COLO829 (cell line): Measurements from ENCODE around the gene CERS6.

Source experiments
- DNase-seq: peaks from one replicate; pipeline ENCODE4 v3.0.0; 2012; ENCODE audit warnings: low spot score

Gene CERS6

DNA sequence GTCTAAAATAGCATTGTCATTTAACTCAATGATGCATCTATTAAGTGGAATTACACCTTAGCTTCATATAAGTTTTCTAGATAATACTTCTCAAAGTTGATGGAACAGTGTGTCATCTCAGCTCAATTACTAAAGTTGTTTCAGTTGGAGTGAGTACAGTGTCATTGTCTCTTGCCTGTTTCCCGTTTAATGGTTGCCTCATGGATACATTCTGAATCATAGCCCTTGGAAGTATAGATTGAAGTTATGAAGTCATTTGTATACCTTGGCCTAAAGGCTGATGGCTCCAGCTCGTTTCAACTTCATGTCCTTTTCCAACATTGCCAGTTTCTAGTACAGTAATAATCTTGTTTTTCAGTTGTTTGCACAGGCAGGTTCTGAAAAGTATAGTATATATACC is 215.9 kb downstream of the CERS6 start:
- DNase-seq = no peak

DNA sequence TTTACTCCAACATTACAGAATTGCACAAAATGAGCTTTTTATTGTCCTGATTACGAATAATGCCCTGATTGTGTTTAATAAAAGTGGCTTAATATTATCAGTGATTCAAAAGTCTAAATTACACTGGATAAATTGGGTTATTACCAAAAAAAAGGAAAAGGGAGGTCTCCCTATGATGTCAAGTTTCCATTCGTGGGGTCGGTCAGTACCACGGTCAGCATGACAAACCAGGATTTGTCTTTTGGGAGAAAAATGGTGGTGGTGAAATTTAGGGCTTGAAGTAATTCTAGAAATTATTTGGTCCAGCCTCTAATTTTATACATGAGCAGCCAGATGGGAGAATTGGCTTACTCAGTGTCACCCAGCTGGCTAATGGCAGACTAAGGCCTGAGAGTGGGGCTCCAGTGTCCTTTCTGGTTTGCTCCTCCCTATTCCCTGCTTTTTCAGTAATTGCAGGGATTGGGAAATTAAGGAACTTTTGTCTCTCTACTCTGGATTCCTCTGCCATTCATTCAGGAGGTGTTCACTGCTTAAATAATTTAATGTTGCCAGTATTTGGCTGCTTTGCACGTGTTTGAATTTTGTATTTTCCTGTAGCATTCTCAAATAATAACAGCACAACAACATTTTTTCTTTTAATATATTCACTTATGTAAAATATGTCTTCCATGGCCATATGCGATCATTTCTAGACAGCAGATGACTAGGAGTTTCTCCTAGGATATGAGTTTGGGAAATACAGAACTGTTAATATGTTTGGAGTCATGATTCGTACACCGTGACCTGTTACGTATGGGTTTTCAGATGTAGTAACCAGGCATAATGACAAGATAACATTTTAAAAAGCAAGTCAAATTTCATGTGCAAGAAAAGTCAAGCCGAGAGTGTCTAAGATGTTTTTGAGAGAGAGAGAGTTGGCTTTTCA is 217.5 kb downstream of the CERS6 start:
- no peak for DNase-seq

DNA sequence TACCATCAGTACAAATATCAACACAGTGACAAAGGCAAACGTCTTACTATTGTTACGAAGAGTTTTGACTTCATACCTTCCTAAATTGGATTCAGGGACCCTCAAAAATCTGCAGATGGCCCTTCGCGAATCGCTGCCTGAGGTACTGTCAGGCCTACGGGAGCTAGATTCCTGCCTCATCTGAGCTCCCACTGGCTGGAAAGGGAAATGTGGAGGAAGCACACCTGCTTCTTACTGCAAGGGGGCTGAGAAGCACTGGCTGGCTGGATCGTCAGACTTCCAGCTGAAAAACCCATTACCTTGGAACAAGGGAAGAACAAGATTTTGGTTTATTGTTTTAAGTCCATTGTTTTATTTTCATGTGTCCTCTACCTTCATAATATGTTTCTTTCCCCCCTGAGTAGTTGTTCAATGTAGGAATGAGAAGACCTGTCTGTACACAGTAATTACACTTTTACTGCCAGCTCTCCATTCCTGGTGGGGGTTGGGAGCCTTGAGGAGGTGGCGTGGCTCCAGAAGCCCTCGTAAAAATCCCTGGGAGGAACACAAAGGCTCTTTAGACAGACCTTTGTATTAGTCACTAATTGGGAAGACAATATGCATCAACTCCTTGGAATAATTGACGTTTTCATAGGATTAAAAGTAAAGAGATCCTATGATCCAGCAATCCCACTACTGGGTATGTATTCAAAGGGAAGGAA is 222.2 kb downstream of the CERS6 start:
- no peak for DNase-seq

DNA sequence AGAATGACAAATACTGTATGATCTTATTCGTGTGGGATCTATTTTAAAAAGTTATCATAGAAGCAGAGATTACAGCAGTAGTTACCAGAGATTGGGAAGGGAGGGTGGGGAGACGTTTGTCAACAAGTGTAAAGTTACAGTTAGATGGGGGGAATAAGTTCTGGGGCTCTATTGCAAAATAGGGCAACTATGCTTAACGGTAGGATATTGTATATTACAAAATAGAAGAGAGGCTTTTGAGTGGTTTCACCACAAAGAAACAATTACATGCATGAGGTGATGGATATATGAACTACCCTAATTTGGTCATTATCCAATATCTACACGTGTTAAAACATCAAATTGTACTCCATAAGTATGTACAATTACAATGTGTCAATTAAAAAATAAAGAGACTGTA is 223.0 kb downstream of the CERS6 start:
- no peak for DNase-seq

DNA sequence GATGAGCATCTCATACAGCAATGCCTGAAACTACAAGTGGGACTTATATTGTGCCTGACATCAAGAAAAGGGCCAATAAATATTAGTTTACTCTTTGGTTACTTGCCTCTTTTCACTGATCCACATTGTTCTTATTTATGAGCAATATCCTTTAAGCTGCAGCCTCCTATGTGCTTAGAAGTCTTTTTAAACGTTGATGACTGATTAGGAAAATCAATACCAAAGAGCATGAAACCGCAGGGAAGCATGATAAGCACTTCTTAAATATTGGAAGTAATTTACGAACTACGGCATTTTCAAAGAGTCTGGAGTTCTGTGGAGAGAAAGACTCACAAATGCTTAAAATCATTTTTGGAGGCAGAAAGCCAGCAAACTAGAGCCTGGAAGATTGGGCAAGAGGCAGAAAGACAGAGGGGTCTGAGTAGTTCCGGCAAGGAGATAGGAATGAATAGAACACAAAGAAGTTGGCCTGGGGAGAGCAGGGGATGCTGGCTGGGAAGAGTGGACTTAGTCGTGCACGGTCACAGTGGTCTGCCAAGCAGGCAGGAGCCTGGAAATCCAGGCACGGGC is 223.8 kb downstream of the CERS6 start:
- DNase-seq = no peak

DNA sequence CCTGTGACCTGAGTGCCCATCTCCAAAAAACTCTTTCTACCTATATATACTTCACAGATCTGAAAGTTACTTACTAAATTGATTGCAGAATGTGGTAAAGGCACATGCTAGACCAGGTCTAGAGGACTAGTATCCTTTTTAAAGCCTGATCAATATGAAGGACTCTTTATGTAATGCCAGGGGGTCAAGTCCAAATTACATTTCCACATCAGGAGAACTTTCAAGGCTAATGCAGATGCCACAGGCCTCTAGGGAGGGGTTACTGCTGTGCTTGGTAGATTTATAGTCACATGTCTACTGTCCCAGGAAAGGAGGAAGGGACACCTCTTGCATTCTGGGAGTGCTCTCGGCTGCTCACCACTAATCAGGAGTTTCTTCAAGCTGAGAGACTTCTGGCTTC is 227.9 kb downstream of the CERS6 start:
- DNase-seq = no peak

DNA sequence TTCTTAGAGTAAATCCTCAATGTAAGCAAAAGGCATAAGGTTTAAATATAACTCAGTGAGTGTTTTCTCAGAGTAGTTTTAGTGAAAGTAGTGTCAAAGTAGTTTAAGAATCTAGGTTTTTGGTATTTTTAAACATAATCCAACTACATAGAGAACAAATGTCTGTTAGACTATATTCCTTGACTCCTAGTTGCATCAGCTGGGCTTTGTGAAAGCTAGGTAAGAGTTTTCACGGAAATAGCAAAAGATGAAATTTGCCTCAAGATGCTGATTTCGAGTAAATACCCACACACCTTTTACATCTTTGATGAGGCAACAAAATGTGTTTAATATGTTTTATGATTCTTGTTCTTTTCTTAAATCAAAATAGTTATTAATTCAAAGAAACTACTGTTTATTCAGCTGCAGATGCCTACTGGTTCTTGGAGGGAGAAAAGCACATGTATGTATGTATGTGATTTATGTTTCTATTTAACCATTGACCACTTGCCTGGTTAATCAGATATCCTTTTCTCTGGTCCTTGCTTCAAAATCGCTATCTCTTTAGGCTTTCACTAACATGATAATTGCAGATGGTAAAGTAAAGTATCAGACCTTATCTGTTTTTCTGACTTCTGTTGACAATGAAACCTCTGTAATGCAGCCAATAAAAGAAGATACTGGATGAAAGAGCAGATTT is 229.0 kb downstream of the CERS6 start:
- DNase-seq = peak; percentile 33

DNA sequence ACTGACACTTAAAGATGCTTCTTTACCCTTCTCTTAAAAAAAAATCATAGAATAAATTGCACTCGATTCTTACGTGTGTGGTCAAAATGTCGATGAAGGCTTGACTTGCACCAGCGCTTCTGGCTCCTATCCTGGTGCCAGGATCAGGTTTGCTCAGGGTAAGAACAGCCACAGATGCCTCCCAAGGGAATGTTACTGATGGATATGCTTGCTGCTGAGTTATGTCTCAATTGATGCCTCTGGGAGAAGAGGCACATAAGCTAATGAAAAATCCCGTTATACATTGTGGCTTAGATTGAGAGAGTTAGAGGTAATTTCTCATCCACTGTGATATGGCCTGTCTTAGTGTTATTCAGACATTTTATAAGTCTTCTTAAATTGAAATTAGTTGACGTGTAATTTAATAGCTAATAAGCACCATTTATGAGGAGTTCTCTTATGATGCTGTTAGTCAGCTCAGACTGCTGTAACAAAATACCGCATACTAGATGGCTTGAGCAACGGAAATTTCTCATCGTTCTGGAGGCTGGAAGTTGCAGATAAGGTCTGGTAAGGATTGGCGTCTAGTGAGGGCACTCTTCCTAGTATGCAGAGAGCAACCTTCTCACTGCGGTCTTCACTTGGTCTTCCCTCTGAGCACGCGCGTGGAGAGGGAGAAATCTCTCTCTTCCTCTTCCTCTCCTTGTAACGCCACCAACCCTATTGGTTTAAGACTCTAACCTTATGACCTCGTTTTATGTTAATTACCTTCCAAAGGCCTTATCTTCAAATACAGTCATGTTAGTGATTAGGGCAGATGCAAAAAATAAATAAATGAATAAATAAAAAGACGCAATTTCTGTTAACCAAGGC is 229.8 kb downstream of the CERS6 start:
- DNase-seq = no peak

DNA sequence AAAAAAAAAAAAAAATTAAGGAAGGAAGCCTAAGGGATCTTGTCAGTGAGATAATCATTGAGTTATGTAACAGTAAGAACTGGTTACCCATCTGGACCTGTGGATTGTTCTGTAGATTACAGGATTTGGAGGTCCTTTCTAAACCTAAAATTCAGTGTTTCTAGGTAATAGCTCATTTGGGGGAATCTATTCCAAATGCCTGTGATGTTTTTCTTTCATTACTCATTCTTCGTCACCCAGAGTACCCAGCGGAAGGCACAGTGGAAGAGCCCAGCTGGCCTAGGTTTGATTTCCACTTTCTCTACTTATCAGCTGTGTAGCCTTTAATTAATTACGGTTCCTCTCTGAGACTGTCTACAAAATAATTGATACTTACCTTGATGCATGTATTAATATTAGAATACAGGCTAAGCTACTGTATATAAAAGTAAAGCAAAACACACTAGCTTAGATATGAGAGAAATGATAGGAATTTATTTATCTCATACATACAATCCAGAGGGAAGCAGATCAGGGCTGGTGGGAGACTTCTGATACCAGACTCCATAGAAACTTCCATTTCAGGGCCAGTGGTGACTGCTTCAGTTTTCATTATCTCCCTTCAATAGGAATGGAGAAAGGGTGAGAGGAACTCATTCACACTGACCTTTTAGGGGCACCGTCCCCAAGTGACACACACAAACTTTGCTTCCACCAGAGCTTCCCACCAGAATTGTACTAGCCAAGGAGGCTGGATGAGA is 230.6 kb downstream of the CERS6 start:
- no peak for DNase-seq

DNA sequence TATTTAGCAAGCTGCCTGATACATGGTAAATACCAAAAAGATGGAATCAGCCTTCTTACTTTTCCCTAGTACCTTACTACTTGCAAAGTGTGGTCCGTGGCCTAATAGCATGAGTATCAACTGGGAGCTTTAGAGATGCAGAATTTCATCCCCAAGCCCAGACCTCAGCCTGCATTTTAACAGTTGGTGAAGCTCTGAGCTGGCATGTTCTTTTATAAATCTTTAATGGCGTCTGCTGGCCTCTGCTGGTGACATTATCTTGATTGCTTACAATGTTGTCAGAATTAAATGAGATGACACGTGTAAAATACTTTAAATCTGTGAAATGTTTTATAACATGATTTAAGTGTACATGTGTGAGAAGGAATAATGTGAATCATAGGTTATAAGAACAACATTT is 231.2 kb downstream of the CERS6 start:
- no peak for DNase-seq

DNA sequence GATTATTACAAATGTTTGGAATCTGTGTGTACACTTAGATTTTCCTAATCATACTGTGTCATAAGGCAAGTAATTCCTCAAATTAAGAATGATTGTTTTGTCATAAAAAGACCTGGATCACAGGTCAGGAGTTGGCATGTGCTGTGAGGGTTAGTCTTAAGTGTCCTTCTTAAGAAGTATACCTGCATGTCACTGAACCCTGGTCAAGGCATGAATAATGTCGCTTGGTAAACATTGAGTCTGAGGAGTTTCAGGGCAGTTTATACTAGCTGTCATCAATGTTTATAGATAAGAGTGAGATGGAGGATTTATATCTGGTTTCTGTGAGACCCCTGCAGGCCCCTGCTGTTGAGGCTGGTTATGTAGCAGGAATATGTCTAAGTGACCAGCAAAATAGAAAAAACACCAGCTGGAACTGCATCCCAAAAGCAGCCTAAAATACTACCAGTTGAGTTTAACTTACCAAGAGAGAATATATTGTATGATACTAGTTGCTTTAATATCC is 234.4 kb downstream of the CERS6 start:
- no peak for DNase-seq

DNA sequence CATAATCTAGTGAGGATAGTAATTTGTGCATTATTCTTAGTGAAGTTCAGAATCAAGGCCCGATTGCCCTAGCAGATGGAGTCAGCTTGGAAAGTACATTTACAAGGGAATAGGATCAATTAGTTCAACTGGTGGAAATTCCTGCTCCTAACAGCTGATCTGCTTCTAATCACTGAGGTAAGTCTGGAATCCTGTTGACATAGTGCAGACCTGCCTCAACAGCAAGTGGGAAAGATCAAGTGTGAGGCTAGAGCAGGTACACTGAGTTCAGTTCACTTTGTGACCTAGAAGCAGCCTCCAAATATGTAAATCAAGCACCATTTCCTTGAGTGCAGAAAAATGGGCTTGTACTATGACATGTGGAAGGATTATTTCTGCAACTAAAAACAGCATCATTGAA is 235.1 kb downstream of the CERS6 start:
- DNase-seq = no peak

DNA sequence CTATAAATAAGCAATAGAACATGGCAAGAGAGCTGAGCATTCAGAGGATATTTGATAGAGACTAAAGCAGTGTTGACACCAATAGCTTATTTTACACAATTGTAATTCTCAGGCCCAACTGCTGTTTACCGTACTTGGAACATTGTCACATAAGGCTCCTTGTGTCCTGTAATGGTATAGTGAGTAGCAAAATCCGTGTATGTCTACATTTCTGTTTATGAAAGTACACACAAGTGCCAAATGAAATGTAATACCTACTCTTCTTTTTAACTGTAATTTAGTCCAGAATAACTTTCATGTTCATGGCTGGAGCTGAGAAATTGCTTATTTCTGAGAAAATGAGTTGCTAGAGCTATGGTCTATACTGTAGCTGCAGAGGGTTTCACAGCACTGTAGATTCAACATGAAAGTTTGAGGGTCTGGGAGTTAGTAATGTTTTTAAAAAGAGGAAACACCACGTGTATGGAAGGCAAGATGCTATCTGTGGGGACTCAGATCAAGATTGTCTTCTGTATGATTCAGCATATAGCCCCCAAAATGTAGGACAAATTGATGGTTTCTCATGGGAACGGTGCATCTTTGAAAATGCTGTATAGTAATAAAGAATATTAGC is 236.2 kb downstream of the CERS6 start:
- DNase-seq = no peak

DNA sequence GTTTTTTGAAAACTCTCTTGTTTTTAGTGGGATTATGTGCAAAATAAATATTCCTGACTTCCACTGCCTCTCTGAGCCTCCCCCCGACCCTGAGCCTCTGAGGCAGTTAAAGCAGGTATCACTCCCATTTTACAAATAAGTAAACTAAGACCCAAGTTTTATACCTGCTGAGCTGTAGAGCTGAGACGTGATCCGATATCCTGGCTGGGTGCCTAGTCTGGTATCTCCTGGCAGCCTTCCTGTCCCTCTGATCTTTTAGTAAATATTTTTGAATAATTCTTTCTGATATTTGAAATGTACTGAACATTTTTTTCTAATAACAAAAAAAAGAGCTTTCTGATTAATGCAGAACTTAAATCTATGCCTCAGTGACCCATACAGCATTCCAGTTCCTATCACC is 238.1 kb downstream of the CERS6 start:
- DNase-seq = no peak

DNA sequence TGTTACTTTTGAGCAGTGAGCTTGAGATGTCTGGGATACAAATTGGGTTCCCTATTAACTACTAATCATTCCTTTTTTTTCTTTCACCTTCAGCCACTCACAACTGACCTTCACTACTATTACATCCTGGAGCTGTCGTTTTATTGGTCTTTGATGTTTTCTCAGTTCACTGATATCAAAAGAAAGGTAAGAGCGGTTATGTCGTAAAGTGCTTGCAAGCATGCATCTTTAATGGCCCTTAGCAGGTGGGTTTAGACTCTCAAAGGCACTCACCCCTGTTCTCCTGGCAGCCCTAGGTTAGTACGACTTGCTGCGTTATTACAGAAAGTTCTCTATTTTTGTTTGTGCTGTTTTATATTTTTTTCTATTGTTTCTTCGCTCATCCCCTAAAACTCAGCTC is 238.8 kb downstream of the CERS6 start:
- DNase-seq = no peak

DNA sequence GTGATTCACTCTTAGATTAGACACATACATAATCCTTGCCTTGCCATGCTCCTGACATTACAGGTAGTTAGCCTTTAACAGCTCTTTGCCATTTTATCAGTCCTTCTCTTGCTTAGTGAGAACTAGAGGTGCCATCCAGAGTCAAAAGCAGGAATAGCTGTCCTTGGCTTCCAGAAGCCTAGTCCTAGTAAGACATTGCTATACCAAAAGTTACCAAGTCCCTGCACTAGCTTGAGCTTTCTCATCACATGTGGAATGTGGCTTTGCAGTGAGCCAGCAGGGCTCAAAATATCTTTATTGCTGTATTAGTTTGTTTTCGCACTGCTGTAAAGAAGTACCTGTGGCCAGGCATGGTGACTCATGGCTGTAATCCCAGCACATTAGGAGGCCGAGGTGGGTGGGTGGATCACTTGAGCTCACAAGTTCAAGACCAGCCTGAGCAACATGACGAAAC is 241.6 kb downstream of the CERS6 start:
- DNase-seq = no peak

DNA sequence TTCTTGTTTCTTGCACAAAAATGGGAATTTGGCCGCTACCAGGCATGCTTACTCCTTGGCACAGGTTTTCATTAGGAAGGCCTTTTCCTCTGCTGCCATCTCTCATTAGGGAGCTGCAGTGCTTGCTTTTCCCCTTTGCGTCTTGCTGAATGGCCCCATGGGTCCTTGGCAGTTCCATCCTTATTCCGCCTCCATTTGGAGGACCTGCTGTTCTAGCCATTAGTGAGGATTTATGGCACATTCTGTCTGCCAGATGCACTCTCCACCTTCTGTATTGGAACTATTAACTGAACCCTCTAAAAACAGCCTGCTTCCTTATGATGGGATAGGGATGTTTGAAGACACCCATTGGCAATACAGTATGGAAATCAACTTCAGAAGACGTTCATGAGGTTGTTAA is 242.9 kb downstream of the CERS6 start:
- no peak for DNase-seq

DNA sequence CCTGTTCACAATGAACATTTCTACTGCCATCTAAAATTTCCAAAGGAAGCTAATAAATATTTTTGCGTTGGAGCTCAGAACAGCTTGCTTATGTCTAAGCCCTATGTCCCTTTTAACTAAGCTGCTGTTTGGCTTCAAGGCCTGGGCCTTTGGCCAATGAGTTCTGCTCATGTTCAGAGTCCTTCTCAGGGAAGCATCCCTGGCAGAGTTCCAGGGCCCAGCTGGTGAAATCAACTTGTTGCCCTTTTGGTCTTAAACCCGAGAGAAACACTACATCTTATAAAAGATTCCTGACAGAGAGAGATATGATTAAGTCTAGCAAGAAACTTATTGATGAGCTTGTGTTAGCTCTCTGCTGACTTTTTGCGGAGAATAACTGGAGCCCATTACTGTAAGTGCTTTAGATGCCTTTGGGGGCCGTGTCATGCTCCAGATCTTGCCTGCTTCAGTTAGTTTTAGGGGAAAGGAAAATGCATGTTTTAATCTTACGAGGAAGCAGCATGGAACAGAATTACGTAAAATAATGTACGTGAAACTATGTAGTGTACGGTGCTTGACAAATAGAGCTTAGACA is 243.9 kb downstream of the CERS6 start:
- DNase-seq = no peak

DNA sequence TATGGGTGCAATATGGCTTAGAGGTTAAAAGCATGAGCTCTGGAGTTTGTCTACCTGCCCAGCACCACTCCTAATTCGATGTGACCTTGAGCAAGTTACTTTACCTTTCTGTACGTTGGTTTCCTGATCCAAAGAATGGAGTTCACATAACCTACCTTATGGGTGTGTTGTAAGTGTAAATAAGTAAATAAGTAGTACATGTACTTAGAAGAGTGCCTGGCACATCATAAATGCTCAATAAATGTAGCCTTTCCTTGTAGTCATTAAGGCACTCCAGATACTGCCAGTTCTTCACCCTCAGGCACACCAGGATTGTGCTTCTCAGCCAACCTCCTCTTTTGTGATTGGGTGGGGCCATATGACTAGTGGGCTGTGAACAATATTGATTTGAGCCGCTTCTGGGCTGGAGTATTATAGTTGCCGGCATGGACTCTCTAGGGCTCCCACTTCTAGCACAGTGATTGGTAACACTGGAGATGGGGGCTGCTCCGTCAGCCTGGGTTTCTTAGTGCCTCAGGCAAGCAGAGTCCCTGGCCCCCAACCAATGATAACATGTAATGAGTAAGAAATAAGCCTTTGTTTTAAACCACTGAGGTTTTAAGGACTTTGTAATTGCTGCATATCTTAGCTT is 244.7 kb downstream of the CERS6 start:
- DNase-seq = no peak
